Tibial nerve (tissue), 4 donors: ENCODE results near the gene DDX39A.

Experiments
- CTCF ChIP-seq, 5 experiments: fragments of 200-600 bp in 3 of 5; fragments of 450-650 bp in 2 of 5; sonication (generic) in 3 of 5; IDR thresholded peaks; one replicate each; pipeline ENCODE4 v1.5.1; 2016 to 2019; ENCODE audit warnings: antibody characterized with exemption in 5 of 5, mild to moderate bottlenecking in 3 of 5, moderate library complexity in 2 of 5
- EP300 ChIP-seq, 2 donors: sonication (generic); formaldehyde crosslinking; IDR thresholded peaks; one replicate each; pipeline ENCODE4 v1.6.1; 2017; ENCODE audit warnings: antibody characterized with exemption in 2 of 2, mild to moderate bottlenecking in 1 of 2
- POLR2A ChIP-seq, 2 donors: fragments of 450-650 bp; IDR thresholded peaks; one replicate each; pipeline ENCODE4 v1.6.1; 2017; ENCODE audit warnings: antibody characterized with exemption in 2 of 2, mild to moderate bottlenecking in 2 of 2, moderate library complexity in 2 of 2

- TF ChIP-seq CTCF (IDR thresholded peaks at IDR 0.05) (no peak), EP300 (IDR thresholded peaks at IDR 0.05) (no peak), POLR2A (IDR thresholded peaks at IDR 0.05) (no peak)
These were observed 37.3 kb downstream of the DDX39A start for GRCh38 chr19:14381689-14382474.
